Keratinocyte (primary cell): ENCODE results near the gene SMARCA2. TPM values are rescaled to one million over a fixed set of nuclear protein-coding genes. Genes with fewer than 3 reads are reported as not detected.

Source experiments
- DNase-seq: peaks from one replicate; pipeline ENCODE4 v3.0.0-alpha.2; 2011; ENCODE audit warnings: low read depth, missing footprints, low spot score
- FAIRE-seq: peaks from 2 replicates; lab custom pipeline; 2011; peaks lifted over from hg19 to GRCh38; lab: Jason Lieb, UNC
- H2AFZ ChIP-seq: 2 replicates; pipeline ENCODE4 v1.6.0; 2012; ENCODE audit warnings: low read length, control low read depth, inconsistent platforms; ENCODE audit not compliant: control insufficient read depth
- H3K27ac ChIP-seq: 2 replicates; pipeline ENCODE4 v1.5.1; 2011; ENCODE audit warnings: low read length; ENCODE audit not compliant: control insufficient read depth, insufficient read depth
- H3K27me3 ChIP-seq: 3 replicates; pipeline ENCODE4 v1.6.0; 2011; ENCODE audit warnings: low read length; ENCODE audit not compliant: control insufficient read depth, insufficient read depth; ENCODE audit errors: extremely low read depth
- H3K36me3 ChIP-seq, 2 experiments: 2 replicates in 1 of 2; 3 replicates in 1 of 2; pipeline ENCODE4 v1.5.1; 2011; ENCODE audit warnings: low read length in 2 of 2, mild to moderate bottlenecking in 1 of 2; ENCODE audit not compliant: control insufficient read depth in 2 of 2, insufficient read depth in 2 of 2; ENCODE audit errors: extremely low read depth in 1 of 2
- H3K4me1 ChIP-seq: 3 replicates; pipeline ENCODE4 v1.5.1; 2011; ENCODE audit warnings: low read length; ENCODE audit not compliant: control insufficient read depth, insufficient read depth; ENCODE audit errors: extremely low read depth
- H3K4me2 ChIP-seq: 3 replicates; pipeline ENCODE4 v1.6.0; 2011; ENCODE audit warnings: low read depth, low read length; ENCODE audit not compliant: control insufficient read depth, insufficient read depth; ENCODE audit errors: extremely low read depth
- H3K4me3 ChIP-seq, 3 experiments: fragments of 200-600 bp in 1 of 3; sonication (generic) in 1 of 3; 2 replicates in 2 of 3; 3 replicates in 1 of 3; pipeline ENCODE4 v1.5.1; 2011 to 2016; ENCODE audit warnings: low read length in 3 of 3, mild to moderate bottlenecking in 3 of 3, control low read depth in 2 of 3, inconsistent platforms in 1 of 3, low read depth in 1 of 3, mixed read lengths in 1 of 3, mixed run types in 1 of 3, moderate library complexity in 1 of 3; ENCODE audit not compliant: control insufficient read depth in 2 of 3, insufficient read depth in 2 of 3; ENCODE audit errors: extremely low read depth in 1 of 3
- H3K79me2 ChIP-seq: 2 replicates; pipeline ENCODE4 v1.6.0; 2012; ENCODE audit warnings: low read length; ENCODE audit not compliant: control insufficient read depth, insufficient read depth
- H3K9ac ChIP-seq: 3 replicates; pipeline ENCODE4 v1.6.0; 2011; ENCODE audit warnings: low read length; ENCODE audit not compliant: control insufficient read depth, insufficient read depth; ENCODE audit errors: extremely low read depth
- H3K9me1 ChIP-seq: 3 replicates; pipeline ENCODE4 v1.6.0; 2011; ENCODE audit warnings: low read length; ENCODE audit not compliant: control insufficient read depth, insufficient read depth; ENCODE audit errors: extremely low read depth
- H3K9me3 ChIP-seq: 2 replicates; pipeline ENCODE4 v1.5.1; 2012; ENCODE audit warnings: low read depth, low read length; ENCODE audit not compliant: control insufficient read depth
- H4K20me1 ChIP-seq: 3 replicates; pipeline ENCODE4 v1.6.0; 2011; ENCODE audit warnings: low read length; ENCODE audit not compliant: control insufficient read depth, insufficient read depth; ENCODE audit errors: extremely low read depth
- EZH2 ChIP-seq: IDR thresholded peaks from one replicate; pipeline ENCODE4 v1.6.1; 2012; ENCODE audit warnings: inconsistent platforms, mild to moderate bottlenecking, low read length, moderate library complexity
- dilution Hi-C: fragments of 300-500 bp; cut with MboI; formaldehyde crosslinking; loops from one replicate; pipeline ENCODE4 v1.7.0; 2020; ENCODE audit warnings: low sequenced_read_pairs; ENCODE audit not compliant: extremely low pct_ligation_motif_present
- polyA plus RNA-seq, 5 experiments: library from polyadenylated mRNA; depleted of rRNA in 3 of 5; stranded (reverse) in 3 of 5; stranded (forward) in 1 of 5; unstranded in 1 of 5; fragments of >200 nt; gene quantifications; 1 replicate in 1 of 5; 2 replicates in 3 of 5; 3 replicates in 1 of 5; pipeline versions ENCODE4 v1.2.1 to v1.2.3, GENCODE V29; 2011 to 2012; ENCODE audit warnings: missing spikeins in 2 of 5, low read depth in 1 of 5, low replicate concordance in 1 of 5
- TF ChIP-seq, protein P1 (sequence below), 3 experiments: IDR thresholded peaks in 1 of 3; conservative IDR thresholded peaks in 1 of 3; optimal IDR thresholded peaks in 1 of 3; 2 replicates in 2 of 3; 3 replicates in 1 of 3; pipeline versions ENCODE3 to v1.5.1; 2011; ENCODE audit warnings: low read length in 3 of 3, mild to moderate bottlenecking in 3 of 3, moderate library complexity in 2 of 3, control low read depth in 1 of 3, inconsistent platforms in 1 of 3; ENCODE audit not compliant: insufficient read depth in 2 of 3; ENCODE audit errors: extremely low read depth in 1 of 3

SMARCA2 gene
- polyA plus RNA-seq, 1 donor (not counting 4 experiments of a cell fraction or from before 2014, with no cell fraction given), result 39.0 TPM

DNA sequence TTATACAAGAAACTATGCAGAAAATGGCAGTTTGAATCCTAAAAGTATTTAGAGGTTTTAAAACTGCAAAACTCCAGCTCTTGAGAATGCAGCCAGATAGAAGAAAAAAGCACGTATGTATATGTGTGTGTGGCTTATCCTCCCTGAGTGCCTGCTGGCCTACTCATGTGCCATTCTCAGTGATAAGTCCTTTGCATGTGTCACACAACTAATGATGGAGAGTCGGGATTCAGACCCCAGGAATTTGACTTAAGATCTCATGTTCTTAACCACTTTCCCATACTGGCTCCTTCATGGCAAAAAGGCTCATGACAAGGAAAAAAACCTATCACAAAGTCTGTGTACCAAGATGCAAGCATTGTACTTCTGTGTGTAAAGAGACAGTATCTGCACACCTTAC lies 26.6 kb downstream of the SMARCA2 start:
- H3K9me3 ChIP-seq, result no peaks in the 10 kb centered on the region
- FAIRE-seq (peak; percentile 5), DNase-seq (no peak)
- H2AFZ ChIP-seq, result no peak overlapping the region
- no peaks in the 10 kb centered on the region for H4K20me1 ChIP-seq
- no peak overlapping the region for H3K9ac ChIP-seq
- no peaks in the 10 kb centered on the region for H3K79me2 ChIP-seq
- no peak overlapping the region for H3K4me2 ChIP-seq
- no peak for TF ChIP-seq EZH2
- TF ChIP-seq, protein P1, sequence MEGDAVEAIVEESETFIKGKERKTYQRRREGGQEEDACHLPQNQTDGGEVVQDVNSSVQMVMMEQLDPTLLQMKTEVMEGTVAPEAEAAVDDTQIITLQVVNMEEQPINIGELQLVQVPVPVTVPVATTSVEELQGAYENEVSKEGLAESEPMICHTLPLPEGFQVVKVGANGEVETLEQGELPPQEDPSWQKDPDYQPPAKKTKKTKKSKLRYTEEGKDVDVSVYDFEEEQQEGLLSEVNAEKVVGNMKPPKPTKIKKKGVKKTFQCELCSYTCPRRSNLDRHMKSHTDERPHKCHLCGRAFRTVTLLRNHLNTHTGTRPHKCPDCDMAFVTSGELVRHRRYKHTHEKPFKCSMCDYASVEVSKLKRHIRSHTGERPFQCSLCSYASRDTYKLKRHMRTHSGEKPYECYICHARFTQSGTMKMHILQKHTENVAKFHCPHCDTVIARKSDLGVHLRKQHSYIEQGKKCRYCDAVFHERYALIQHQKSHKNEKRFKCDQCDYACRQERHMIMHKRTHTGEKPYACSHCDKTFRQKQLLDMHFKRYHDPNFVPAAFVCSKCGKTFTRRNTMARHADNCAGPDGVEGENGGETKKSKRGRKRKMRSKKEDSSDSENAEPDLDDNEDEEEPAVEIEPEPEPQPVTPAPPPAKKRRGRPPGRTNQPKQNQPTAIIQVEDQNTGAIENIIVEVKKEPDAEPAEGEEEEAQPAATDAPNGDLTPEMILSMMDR (optimal IDR thresholded peaks at IDR 0.05 in 1 of 3, IDR thresholded peaks at IDR 0.05 in 1 of 3, conservative IDR thresholded peaks at IDR 0.05 in 1 of 3; ENCODE audit: extremely low read depth in 1 of 3, insufficient read depth in 2 of 3, low read length in 3 of 3), result no peak
- dilution Hi-C loops, result no loop called here
- peaks cover 1 to 3% of the 10 kb centered on the region in 2 experiments for H3K36me3 ChIP-seq
- H3K4me1 ChIP-seq, result peaks cover 8% of the 10 kb centered on the region
- no peak overlapping the region for H3K4me3 ChIP-seq
- no peaks in the 10 kb centered on the region for H3K27me3 ChIP-seq
- no peak overlapping the region for H3K27ac ChIP-seq
- no peaks in the 10 kb centered on the region for H3K9me1 ChIP-seq

DNA sequence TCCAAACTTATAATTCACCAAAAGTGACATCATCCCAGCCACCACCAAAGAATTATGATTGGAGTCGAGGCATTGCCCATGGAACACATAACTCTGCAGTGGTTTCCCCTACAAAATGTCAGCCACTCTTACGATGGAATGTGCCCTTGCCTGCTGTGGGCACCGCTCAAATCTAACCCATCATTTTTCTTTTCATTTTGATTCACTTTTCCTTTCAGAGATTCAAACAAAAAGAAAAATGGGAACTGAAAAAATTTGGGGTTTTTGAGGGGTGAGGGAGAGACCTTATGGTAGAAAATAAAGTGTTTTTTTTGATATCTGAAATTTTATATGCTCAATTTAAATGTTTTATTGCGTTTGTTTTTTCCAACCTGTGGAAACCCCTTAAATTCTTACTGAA lies 28.1 kb downstream of the SMARCA2 start:
- Histone ChIP-seq H3K9me3 (no peaks in the 10 kb centered on the region), H2AFZ (no peak overlapping the region), H3K4me3 (no peak overlapping the region), H3K79me2 (no peaks in the 10 kb centered on the region), H3K9me1 (no peaks in the 10 kb centered on the region), H3K4me1 (peaks cover 8% of the 10 kb centered on the region), H4K20me1 (no peaks in the 10 kb centered on the region), H3K36me3 (peaks cover 3 to 4% of the 10 kb centered on the region in 2 experiments), H3K27ac (no peak overlapping the region), H3K4me2 (no peak overlapping the region), H3K27me3 (no peaks in the 10 kb centered on the region), H3K9ac (no peak overlapping the region)
- TF ChIP-seq EZH2, result no peak
- TF ChIP-seq, protein P1 (optimal IDR thresholded peaks at IDR 0.05 in 1 of 3, IDR thresholded peaks at IDR 0.05 in 1 of 3, conservative IDR thresholded peaks at IDR 0.05 in 1 of 3; ENCODE audit: extremely low read depth in 1 of 3, insufficient read depth in 2 of 3, low read length in 3 of 3), result no peak
- dilution Hi-C loops, result no loop called here
- DNase-seq, result no peak
- FAIRE-seq, result no peak
